ENCODE data around the gene TSPEAR.
"Not testable (repeated sequence)": the region's sequence is repeated elsewhere in the genome, so short reads cannot be mapped to it uniquely, and the experiment has no call there.

TSPEAR gene

GRCh38 chr21:44697811-44698734, 13.3 kb downstream of the TSPEAR start:
- no peak overlapping the region for H3K4me3 ChIP-seq (ENCODE audit: low read depth, low read length)
- no peak for TF ChIP-seq CTCF (IDR thresholded peaks at IDR 0.05; ENCODE audit: control insufficient read depth, extremely low read depth, insufficient read depth)
- DNase-seq (ENCODE audit: low read depth): no peak

GRCh38 chr21:44697172-44697810, 14.1 kb downstream of the TSPEAR start, which contains the start of gene KRTAP10-12:
Gene KRTAP10-12, plus strand, starts transcription at chr21:44697172. Its CDS starts 30 bp downstream, at chr21:44697202.
- DNase-seq (ENCODE audit: low read depth); H3K4me3 ChIP-seq (ENCODE audit: low read depth, low read length): not testable (repeated sequence)

GRCh38 chr21:44696572-44696971, 14.8 kb downstream of the TSPEAR start:
- TF ChIP-seq CTCF (IDR thresholded peaks at IDR 0.05; ENCODE audit: control insufficient read depth, extremely low read depth, insufficient read depth): no peak
- H3K4me3 ChIP-seq (ENCODE audit: low read depth, low read length): no peak overlapping the region
- no peak for DNase-seq (ENCODE audit: low read depth)

- no peak for DNase-seq (ENCODE audit: low read depth)
- no peak overlapping the region for H3K4me3 ChIP-seq (ENCODE audit: low read depth, low read length)
- no peak for TF ChIP-seq CTCF (IDR thresholded peaks at IDR 0.05; ENCODE audit: control insufficient read depth, extremely low read depth, insufficient read depth)
These were observed 15.7 kb downstream of the TSPEAR start for GRCh38 chr21:44695641-44696040.

GRCh38 chr21:44695184-44695583, 16.2 kb downstream of the TSPEAR start:
- no peak for DNase-seq (ENCODE audit: low read depth)
- no peak for TF ChIP-seq CTCF (IDR thresholded peaks at IDR 0.05; ENCODE audit: control insufficient read depth, extremely low read depth, insufficient read depth)
- no peak overlapping the region for H3K4me3 ChIP-seq (ENCODE audit: low read depth, low read length)

GRCh38 chr21:44694776-44695175, 16.6 kb downstream of the TSPEAR start:
- no peak overlapping the region for H3K4me3 ChIP-seq (ENCODE audit: low read depth, low read length)
- DNase-seq (ENCODE audit: low read depth): no peak
- TF ChIP-seq CTCF (IDR thresholded peaks at IDR 0.05; ENCODE audit: control insufficient read depth, extremely low read depth, insufficient read depth): no peak

GRCh38 chr21:44692798-44693512, 18.4 kb downstream of the TSPEAR start:
- TF ChIP-seq CTCF (IDR thresholded peaks at IDR 0.05; ENCODE audit: control insufficient read depth, extremely low read depth, insufficient read depth): no peak
- no peak for DNase-seq (ENCODE audit: low read depth)
- no peak overlapping the region for H3K4me3 ChIP-seq (ENCODE audit: low read depth, low read length)

Measured in LNCaP clone FGC (cell line).